Measurements from ENCODE around the gene TAAR9. TPM values are rescaled to one million over a fixed set of nuclear protein-coding genes. Genes with fewer than 3 reads are reported as not detected.
A peak's percentile ranks its signal among the peaks of the same experiment; 100 is the strongest.
"Not testable (repeated sequence)": the region's sequence is repeated elsewhere in the genome, so short reads cannot be mapped to it uniquely, and the experiment has no call there.

The TAAR9 gene
- total and polyA plus RNA-seq, 2 donors from 2014 or later: not detected

DNA sequence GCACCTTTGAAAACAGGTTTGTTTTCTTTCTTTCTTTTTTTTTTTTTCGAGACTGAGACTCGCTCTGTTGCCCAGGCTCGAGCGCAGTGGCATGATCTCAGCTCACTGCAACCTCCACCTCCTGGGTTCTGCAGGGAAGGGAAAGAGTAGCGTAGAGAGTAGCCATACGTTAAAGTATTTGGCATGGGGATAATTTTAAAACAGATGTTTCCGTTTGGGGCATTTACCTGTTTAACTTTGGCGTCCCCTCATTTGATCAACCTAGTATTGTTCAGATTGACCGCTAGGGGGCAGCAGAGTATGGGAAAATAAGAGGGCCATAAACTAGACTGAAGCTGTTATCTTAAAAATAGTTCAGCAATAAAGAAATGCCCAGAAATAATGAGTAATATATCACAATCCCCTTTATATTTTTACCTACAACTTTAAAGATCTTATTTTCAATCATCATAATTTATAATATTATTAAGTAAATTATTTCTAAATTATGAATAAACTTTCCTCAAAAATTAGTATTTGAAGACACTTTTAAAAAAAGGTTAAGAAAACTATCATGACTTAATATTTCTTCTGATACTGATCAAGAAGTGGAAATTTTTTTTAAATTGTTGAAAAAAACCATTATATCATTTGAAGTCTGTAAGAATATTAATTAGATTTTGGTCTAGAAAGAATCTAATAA, 7.6 kb upstream of the TAAR9 start:
- no peak overlapping the region for H3K27ac ChIP-seq (ENCODE audit: low read depth in 2 of 2, low read length in 2 of 2)
- intact Hi-C loops (cut with DNase I): no loop called here
- H3K4me1 ChIP-seq (ENCODE audit: control insufficient read depth in 2 of 3, insufficient read depth in 2 of 3, low read depth in 1 of 3, low read length in 3 of 3): no peaks in the 10 kb centered on the region
- H3K9ac ChIP-seq (ENCODE audit: low read length in 3 of 3): peak overlapping the region in 1 of 3 donors; percentile 15
- TF ChIP-seq, protein P1, sequence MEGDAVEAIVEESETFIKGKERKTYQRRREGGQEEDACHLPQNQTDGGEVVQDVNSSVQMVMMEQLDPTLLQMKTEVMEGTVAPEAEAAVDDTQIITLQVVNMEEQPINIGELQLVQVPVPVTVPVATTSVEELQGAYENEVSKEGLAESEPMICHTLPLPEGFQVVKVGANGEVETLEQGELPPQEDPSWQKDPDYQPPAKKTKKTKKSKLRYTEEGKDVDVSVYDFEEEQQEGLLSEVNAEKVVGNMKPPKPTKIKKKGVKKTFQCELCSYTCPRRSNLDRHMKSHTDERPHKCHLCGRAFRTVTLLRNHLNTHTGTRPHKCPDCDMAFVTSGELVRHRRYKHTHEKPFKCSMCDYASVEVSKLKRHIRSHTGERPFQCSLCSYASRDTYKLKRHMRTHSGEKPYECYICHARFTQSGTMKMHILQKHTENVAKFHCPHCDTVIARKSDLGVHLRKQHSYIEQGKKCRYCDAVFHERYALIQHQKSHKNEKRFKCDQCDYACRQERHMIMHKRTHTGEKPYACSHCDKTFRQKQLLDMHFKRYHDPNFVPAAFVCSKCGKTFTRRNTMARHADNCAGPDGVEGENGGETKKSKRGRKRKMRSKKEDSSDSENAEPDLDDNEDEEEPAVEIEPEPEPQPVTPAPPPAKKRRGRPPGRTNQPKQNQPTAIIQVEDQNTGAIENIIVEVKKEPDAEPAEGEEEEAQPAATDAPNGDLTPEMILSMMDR (IDR thresholded peaks at IDR 0.05; ENCODE audit: borderline replicate concordance, extremely low read depth, insufficient read depth): peak; percentile 81
- H3K9me3 ChIP-seq (ENCODE audit: control insufficient read depth in 2 of 3, insufficient read depth in 1 of 3, low read length in 3 of 3): no peaks in the 10 kb centered on the region
- H3K27me3 ChIP-seq (ENCODE audit: control insufficient read depth, insufficient read depth, low read length): no peaks in the 10 kb centered on the region
- DNase-seq (peak in 4 of 5 donors; percentile 58 to 85 (median 74)), FAIRE-seq (peak; percentile 97)
- no peaks in the 10 kb centered on the region for H3K36me3 ChIP-seq (ENCODE audit: control insufficient read depth in 2 of 3, insufficient read depth in 3 of 3, low read length in 3 of 3)
- H3K4me3 ChIP-seq (ENCODE audit: low read length in 3 of 3): peak overlapping the region; percentile 36 to 59 (median 53)

DNA sequence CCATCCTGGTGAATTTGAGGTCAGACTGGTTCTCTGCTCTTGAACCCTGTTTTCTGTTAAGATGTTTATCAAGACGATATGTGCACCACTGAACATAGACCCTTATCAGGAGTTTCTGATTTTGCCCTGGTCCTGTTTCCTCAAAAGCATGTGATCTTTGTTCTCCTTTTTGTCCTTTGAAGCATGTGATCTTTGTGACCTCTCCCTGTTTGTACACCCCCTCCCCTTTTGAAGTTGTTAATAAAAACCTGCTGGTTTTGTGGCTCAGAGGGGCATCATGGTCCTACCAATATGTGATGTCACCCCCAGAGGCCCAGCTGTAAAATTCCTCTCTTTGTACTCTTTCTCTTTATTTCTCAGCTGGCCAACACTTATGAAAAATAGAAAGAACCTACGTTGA, 3.5 kb upstream of the TAAR9 start:
- DNase-seq; FAIRE-seq; H3K36me3 ChIP-seq (ENCODE audit: control insufficient read depth in 2 of 3, insufficient read depth in 3 of 3, low read length in 3 of 3); H3K27me3 ChIP-seq (ENCODE audit: control insufficient read depth, insufficient read depth, low read length); H3K4me1 ChIP-seq (ENCODE audit: control insufficient read depth in 2 of 3, insufficient read depth in 2 of 3, low read depth in 1 of 3, low read length in 3 of 3); H3K9ac ChIP-seq (ENCODE audit: low read length in 3 of 3); H3K4me3 ChIP-seq (ENCODE audit: low read length in 3 of 3); H3K27ac ChIP-seq (ENCODE audit: low read depth in 2 of 2, low read length in 2 of 2); H3K9me3 ChIP-seq (ENCODE audit: control insufficient read depth in 2 of 3, insufficient read depth in 1 of 3, low read length in 3 of 3); intact Hi-C loops (cut with DNase I): not testable (repeated sequence)

DNA sequence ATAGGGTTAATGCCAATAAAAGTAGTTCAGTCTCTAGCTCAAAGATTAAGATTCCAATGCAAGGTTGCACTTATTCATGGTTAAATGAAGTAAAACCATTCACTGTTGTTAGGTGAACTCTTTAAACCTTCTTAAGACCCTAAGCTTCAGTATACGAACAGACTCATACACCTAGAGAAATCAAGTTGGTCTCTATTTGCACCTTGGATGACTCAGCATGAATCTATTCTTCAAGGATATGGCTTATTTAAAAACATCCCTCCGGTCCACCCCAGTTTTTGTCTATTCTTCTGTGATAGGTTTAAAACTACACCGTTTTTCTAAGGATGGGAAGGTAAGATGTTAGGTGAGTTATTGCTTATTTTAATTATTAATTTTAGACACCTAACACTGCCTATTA, 932 bp upstream of the TAAR9 start:
- Histone ChIP-seq H3K9me3 (ENCODE audit: control insufficient read depth in 2 of 3, insufficient read depth in 1 of 3, low read length in 3 of 3) (no peaks in the 10 kb centered on the region), H3K4me3 (ENCODE audit: low read length in 3 of 3) (no peak overlapping the region), H3K36me3 (ENCODE audit: control insufficient read depth in 2 of 3, insufficient read depth in 3 of 3, low read length in 3 of 3) (no peaks in the 10 kb centered on the region), H3K9ac (ENCODE audit: low read length in 3 of 3) (no peak overlapping the region), H3K4me1 (ENCODE audit: control insufficient read depth in 2 of 3, insufficient read depth in 2 of 3, low read depth in 1 of 3, low read length in 3 of 3) (no peaks in the 10 kb centered on the region), H3K27ac (ENCODE audit: low read depth in 2 of 2, low read length in 2 of 2) (no peak overlapping the region), H3K27me3 (ENCODE audit: control insufficient read depth, insufficient read depth, low read length) (no peaks in the 10 kb centered on the region)
- intact Hi-C loops (cut with DNase I): no loop called here
- no peak for DNase-seq
- no peak for FAIRE-seq
- TF ChIP-seq, protein P1 (IDR thresholded peaks at IDR 0.05; ENCODE audit: borderline replicate concordance, extremely low read depth, insufficient read depth): no peak

DNA sequence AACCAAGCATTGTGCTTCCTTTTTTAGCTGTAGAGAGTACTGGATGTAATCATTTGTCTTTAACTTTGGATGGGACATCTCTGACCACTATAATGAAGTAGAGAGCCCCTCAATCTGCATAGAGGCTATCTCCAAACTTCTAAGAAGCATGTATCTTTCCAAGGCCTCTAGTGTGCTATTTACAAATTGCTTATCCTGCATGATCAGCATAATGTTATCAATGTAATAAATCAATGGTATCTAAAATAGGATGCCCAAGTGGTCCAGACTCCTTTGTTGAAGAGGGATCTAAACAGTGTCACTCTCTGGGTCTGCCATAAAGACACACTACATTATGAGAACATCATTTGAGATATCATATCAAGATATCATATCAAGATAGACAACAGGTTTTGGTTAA, 6.7 kb downstream of the TAAR9 start:
- H3K9me3 ChIP-seq (ENCODE audit: control insufficient read depth in 2 of 3, insufficient read depth in 1 of 3, low read length in 3 of 3): no peaks in the 10 kb centered on the region
- no peaks in the 10 kb centered on the region for H3K4me1 ChIP-seq (ENCODE audit: control insufficient read depth in 2 of 3, insufficient read depth in 2 of 3, low read depth in 1 of 3, low read length in 3 of 3)
- no peak overlapping the region for H3K9ac ChIP-seq (ENCODE audit: low read length in 3 of 3)
- no peaks in the 10 kb centered on the region for H3K27me3 ChIP-seq (ENCODE audit: control insufficient read depth, insufficient read depth, low read length)
- H3K27ac ChIP-seq (ENCODE audit: low read depth in 2 of 2, low read length in 2 of 2): no peak overlapping the region
- intact Hi-C loops (cut with DNase I): no loop called here
- DNase-seq: no peak
- TF ChIP-seq, protein P1 (IDR thresholded peaks at IDR 0.05; ENCODE audit: borderline replicate concordance, extremely low read depth, insufficient read depth): no peak
- no peak overlapping the region for H3K4me3 ChIP-seq (ENCODE audit: low read length in 3 of 3)
- no peak for FAIRE-seq
- H3K36me3 ChIP-seq (ENCODE audit: control insufficient read depth in 2 of 3, insufficient read depth in 3 of 3, low read length in 3 of 3): no peaks in the 10 kb centered on the region

All from kidney (tissue), 14 donors.